Upper lobe of right lung (tissue), 1 donor: Measurements from ENCODE around the gene PITPNB. TPM values are rescaled to one million over a fixed set of nuclear protein-coding genes. Genes with fewer than 3 reads are reported as not detected.

Source experiments
- ATAC-seq: fragments of 200-7000 bp; cut with Tn5 transposase; one replicate; pipeline ENCODE4 v1.9.1; 2020; ENCODE audit warnings: mild to moderate bottlenecking, moderate library complexity
- DNase-seq: peaks from one replicate; pipeline ENCODE4 v3.0.0-alpha.2; 2020
- H3K27ac ChIP-seq: fragments of 200-600 bp; one replicate; pipeline ENCODE4 v1.8.0; 2022
- H3K27me3 ChIP-seq: fragments of 200-600 bp; one replicate; pipeline ENCODE4 v1.8.0; 2022; ENCODE audit warnings: mild to moderate bottlenecking
- H3K36me3 ChIP-seq: fragments of 200-600 bp; one replicate; pipeline ENCODE4 v1.8.0; 2022
- H3K4me1 ChIP-seq: fragments of 200-600 bp; one replicate; pipeline ENCODE4 v1.8.0; 2022
- H3K4me3 ChIP-seq: fragments of 200-600 bp; one replicate; pipeline ENCODE4 v1.8.0; 2022; ENCODE audit warnings: mild to moderate bottlenecking
- H3K9me3 ChIP-seq: fragments of 200-600 bp; one replicate; pipeline ENCODE4 v1.8.0; 2022
- intact Hi-C: fragments of 100-400 bp; cut with DNase I; formaldehyde crosslinking; loops from one replicate; pipeline ENCODE4 v1.11.0; 2022
- total RNA-seq: library from RNA; stranded (reverse); fragmentation: NEBNext Ultra II Directional; extraction: Animal tissue kit (Norgen Biotek cat#: 25700); gene quantifications from one replicate; pipeline ENCODE4 v1.2.1, GENCODE V29; 2021
- TF ChIP-seq, protein P1 (sequence below): fragments of 200-600 bp; IDR thresholded peaks from one replicate; pipeline ENCODE4 v1.8.0; 2022; ENCODE audit warnings: antibody characterized with exemption
- donor health status: DM: no; HTN: yes; CAD: no; lungs with severe emphysema.

PITPNB gene
- total RNA-seq, 1 donor from 2014 or later: 73.8 TPM

DNA sequence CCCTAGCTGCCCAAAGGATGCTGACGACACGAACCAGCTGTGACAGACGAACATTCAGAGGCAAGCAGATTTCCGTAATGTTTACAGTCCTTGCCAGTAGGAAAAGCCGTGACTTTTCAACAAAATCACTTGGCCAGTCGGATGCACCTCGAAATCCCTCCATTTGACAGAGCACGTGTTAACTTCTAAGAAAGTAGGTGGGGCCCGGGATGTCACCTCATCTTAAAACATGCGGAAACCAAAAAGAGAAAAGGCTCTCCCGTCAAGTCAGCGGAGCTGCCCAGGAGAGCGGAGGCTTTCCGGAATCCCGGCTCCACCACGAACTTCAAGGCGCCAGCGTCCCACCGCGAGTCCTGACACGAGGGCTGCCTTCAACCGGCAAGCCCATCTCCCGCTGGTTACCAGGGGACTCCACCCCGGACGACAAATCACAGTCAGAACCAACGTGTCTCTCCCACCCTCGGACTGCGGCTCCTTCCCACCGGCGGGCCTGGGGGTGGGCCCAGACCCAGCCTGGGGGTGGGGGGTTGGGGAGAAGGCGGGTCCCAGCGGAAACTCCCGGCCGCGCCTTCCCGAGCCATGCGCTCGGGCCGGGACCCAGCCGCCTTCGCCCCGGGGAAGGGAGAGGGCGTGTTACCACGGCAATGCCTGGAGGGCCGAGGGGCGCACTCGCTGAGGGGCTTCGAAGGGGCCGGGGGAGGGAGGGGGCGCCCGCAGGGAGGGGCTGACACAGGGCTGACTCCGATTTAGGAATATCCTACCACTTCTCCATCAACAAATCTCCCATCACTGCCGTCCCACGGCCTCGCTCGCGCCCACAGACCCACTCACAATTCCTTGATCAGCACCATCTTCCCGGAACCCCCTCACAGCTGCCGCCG is 475 bp downstream of the PITPNB start:
- no peaks in the 10 kb centered on the region for H3K36me3 ChIP-seq
- peaks cover 29% of the 10 kb centered on the region for H3K4me1 ChIP-seq
- no peaks in the 10 kb centered on the region for H3K27me3 ChIP-seq
- H3K9me3 ChIP-seq: no peaks in the 10 kb centered on the region
- peak overlapping the region; percentile 93 for H3K27ac ChIP-seq
- ATAC-seq (peak; percentile 66), DNase-seq (peak; percentile 83)
- peak overlapping the region; percentile 64 for H3K4me3 ChIP-seq
- intact Hi-C loops: no loop called here
- TF ChIP-seq, protein P1, sequence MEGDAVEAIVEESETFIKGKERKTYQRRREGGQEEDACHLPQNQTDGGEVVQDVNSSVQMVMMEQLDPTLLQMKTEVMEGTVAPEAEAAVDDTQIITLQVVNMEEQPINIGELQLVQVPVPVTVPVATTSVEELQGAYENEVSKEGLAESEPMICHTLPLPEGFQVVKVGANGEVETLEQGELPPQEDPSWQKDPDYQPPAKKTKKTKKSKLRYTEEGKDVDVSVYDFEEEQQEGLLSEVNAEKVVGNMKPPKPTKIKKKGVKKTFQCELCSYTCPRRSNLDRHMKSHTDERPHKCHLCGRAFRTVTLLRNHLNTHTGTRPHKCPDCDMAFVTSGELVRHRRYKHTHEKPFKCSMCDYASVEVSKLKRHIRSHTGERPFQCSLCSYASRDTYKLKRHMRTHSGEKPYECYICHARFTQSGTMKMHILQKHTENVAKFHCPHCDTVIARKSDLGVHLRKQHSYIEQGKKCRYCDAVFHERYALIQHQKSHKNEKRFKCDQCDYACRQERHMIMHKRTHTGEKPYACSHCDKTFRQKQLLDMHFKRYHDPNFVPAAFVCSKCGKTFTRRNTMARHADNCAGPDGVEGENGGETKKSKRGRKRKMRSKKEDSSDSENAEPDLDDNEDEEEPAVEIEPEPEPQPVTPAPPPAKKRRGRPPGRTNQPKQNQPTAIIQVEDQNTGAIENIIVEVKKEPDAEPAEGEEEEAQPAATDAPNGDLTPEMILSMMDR: no peak

DNA sequence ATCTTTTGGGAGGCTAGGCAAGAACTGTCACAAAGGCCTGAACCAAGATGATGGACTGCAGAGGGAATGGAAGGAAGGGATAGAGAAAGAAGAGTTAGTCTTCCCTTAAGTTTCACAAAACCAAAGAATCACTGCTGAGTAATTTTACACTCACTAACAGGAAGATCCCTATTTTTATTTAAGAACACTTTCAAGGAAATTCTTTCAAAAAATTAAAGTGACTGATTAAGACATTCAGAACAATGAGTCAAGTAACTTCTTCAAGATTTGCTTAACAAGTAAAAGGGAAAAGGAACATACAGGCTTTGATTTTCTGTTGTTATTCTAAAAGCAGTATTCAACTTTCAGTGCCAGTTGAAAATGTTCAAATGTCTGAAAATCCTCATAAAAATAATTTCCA is 3.1 kb downstream of the PITPNB start:
- peaks cover 49% of the 10 kb centered on the region for H3K4me1 ChIP-seq
- H3K9me3 ChIP-seq: no peaks in the 10 kb centered on the region
- H3K27me3 ChIP-seq: no peaks in the 10 kb centered on the region
- H3K4me3 ChIP-seq: no peak overlapping the region
- DNase-seq (no peak), ATAC-seq (no peak)
- H3K27ac ChIP-seq: no peak overlapping the region
- intact Hi-C loops: no loop called here
- peaks cover under 1% of the 10 kb centered on the region for H3K36me3 ChIP-seq
- TF ChIP-seq, protein P1: no peak

DNA sequence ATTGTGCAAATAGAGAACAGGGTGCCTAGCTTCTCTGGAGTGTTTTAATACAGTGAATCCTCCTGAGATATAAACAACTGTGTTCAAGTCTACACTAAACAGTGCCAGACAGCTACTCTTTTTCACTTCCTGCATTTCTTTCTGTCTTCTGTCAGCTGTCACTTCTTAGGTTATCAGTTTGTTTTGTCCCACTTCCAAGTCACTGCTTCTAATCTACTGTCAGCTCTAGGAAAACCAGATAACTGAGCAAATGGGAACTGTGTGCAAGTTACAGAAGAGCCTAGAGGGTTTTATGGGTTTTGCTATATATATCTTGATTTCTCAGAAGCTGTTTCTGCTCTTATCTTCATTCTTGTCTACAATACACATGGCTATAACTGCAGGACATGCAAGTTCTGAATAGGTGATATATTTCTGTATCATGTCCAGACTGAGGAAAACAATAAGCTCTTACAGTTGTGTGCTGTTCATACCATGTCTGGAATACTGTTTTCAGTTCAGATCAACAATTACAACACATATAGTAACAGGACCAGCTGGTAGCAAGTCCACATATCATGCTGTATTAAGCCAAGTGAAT is 5.8 kb downstream of the PITPNB start:
- H3K36me3 ChIP-seq: peaks cover 25% of the 10 kb centered on the region
- DNase-seq (no peak), ATAC-seq (peak; percentile 32)
- H3K4me3 ChIP-seq: no peak overlapping the region
- H3K9me3 ChIP-seq: no peaks in the 10 kb centered on the region
- no peaks in the 10 kb centered on the region for H3K27me3 ChIP-seq
- TF ChIP-seq, protein P1: no peak
- H3K4me1 ChIP-seq: peaks cover 35% of the 10 kb centered on the region
- intact Hi-C loops: no loop called here
- no peak overlapping the region for H3K27ac ChIP-seq

DNA sequence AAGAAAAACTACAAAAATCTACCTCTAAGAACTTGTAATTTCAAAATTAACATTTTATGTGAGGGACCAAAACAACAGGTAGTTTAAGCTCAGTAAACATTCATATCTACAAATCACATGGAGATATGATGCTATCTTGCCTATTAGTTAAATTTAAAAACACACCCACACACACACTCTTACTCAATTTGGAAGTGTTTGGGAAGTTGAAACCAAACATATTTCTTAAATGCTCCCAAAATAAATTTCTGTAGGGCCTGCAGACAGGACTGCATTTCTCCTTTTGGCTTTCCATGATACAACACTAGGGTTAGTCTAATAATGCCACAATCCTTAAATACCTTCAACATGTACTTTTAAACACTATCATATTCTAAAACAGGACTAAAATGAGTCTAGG is 7.0 kb downstream of the PITPNB start:
- Histone ChIP-seq H3K4me1 (peaks cover 26% of the 10 kb centered on the region), H3K27ac (no peak overlapping the region), H3K9me3 (no peaks in the 10 kb centered on the region), H3K27me3 (no peaks in the 10 kb centered on the region), H3K36me3 (peaks cover 34% of the 10 kb centered on the region), H3K4me3 (no peak overlapping the region)
- ATAC-seq (no peak), DNase-seq (no peak)
- TF ChIP-seq, protein P1: no peak
- intact Hi-C loops: no loop called here

DNA sequence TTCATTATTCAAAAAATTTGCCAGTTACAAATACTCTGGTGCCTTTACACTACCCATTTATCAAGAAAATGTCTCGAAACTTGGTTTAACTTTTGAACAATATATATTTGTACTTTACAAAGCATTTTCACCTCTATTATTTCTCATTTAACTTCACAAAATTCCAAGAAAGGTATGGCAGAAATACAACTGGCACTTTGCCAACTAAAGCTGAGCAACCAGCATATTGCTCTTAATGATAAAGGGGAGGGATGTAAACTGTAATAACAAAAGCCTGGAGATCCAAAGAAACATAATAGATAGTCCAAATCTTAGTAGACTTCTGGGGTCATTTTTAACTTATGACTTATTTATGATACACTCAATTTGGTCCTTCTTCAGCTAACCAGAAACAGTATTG is 7.7 kb downstream of the PITPNB start:
- DNase-seq (no peak), ATAC-seq (no peak)
- Histone ChIP-seq H3K36me3 (peaks cover 41% of the 10 kb centered on the region), H3K27me3 (no peaks in the 10 kb centered on the region), H3K4me3 (no peak overlapping the region), H3K9me3 (no peaks in the 10 kb centered on the region), H3K4me1 (peaks cover 26% of the 10 kb centered on the region), H3K27ac (no peak overlapping the region)
- intact Hi-C loops: no loop called here
- TF ChIP-seq, protein P1: no peak
